GM23338 (cell line): Measurements from ENCODE around the gene EPHB1. TPM values are rescaled to one million over a fixed set of nuclear protein-coding genes. Genes with fewer than 3 reads are reported as not detected.

Experiments used
- ATAC-seq: fragments of 200-7000 bp; cut with Tn5 transposase; 3 replicates; pipeline ENCODE4 v1.9.1; 2020
- DNase-seq: peaks from one replicate; pipeline ENCODE4 v3.0.0-alpha.2; 2015; ENCODE audit warnings: low spot score
- H2AFZ ChIP-seq: fragments of 200-600 bp; sonication (generic); 2 replicates; pipeline ENCODE4 v1.8.0; 2016; ENCODE audit warnings: antibody characterized with exemption, mild to moderate bottlenecking, moderate library complexity
- H3F3A ChIP-seq: fragments of 200-600 bp; sonication (generic); replicated peaks from 2 replicates; pipeline ENCODE4 v1.8.0; 2017; ENCODE audit warnings: antibody characterized with exemption, mixed run types, low read depth
- H3K27ac ChIP-seq: fragments of 200-600 bp; sonication (generic); 2 replicates; pipeline ENCODE4 v1.6.1; 2016; ENCODE audit warnings: low read depth
- H3K27me3 ChIP-seq: fragments of 200-600 bp; sonication (generic); 2 replicates; pipeline ENCODE4 v1.8.0; 2016; ENCODE audit warnings: mild to moderate bottlenecking, mixed run types, moderate library complexity; ENCODE audit not compliant: insufficient read depth
- H3K36me3 ChIP-seq: fragments of 200-600 bp; sonication (generic); 2 replicates; pipeline ENCODE4 v1.8.0; 2016; ENCODE audit warnings: mild to moderate bottlenecking; ENCODE audit not compliant: insufficient read depth
- H3K4me1 ChIP-seq: fragments of 200-600 bp; sonication (generic); 2 replicates; pipeline ENCODE4 v1.8.0; 2016; ENCODE audit warnings: mild to moderate bottlenecking, moderate library complexity; ENCODE audit not compliant: insufficient read depth
- H3K4me2 ChIP-seq: fragments of 200-600 bp; sonication (generic); 2 replicates; pipeline ENCODE4 v1.7.1; 2017; ENCODE audit warnings: mixed run types
- H3K4me3 ChIP-seq: fragments of 200-600 bp; sonication (generic); 2 replicates; pipeline ENCODE4 v1.6.1; 2016; ENCODE audit warnings: mixed run types
- H3K79me2 ChIP-seq: fragments of 200-600 bp; sonication (generic); replicated peaks from 2 replicates; pipeline ENCODE4 v1.8.0; 2017; ENCODE audit warnings: mild to moderate bottlenecking; ENCODE audit not compliant: insufficient read depth
- H3K9me2 ChIP-seq: fragments of 200-600 bp; sonication (generic); 2 replicates; pipeline ENCODE4 v1.8.0; 2017; ENCODE audit not compliant: insufficient read depth
- H4K20me1 ChIP-seq: fragments of 200-600 bp; sonication (generic); replicated peaks from 2 replicates; pipeline ENCODE4 v1.8.0; 2017; ENCODE audit warnings: mild to moderate bottlenecking; ENCODE audit not compliant: insufficient read depth
- H3K27ac Mint-ChIP-seq: 2 replicates; pipeline ENCODE4 v1.8.0; 2020; ENCODE audit warnings: inconsistent platforms, mild to moderate bottlenecking, moderate library complexity, mixed read lengths
- H3K27me3 Mint-ChIP-seq: 3 replicates; pipeline ENCODE4 v1.8.0; 2022; ENCODE audit warnings: low read depth, mild to moderate bottlenecking, moderate library complexity, mixed read lengths, inconsistent platforms; ENCODE audit not compliant: insufficient read depth, poor library complexity
- H3K36me3 Mint-ChIP-seq: 3 replicates; pipeline ENCODE4 v1.8.0; 2021; ENCODE audit warnings: low read depth, mild to moderate bottlenecking, inconsistent platforms, moderate library complexity, mixed read lengths
- H3K4me1 Mint-ChIP-seq: 3 replicates; pipeline ENCODE4 v1.8.0; 2020; ENCODE audit warnings: mild to moderate bottlenecking, inconsistent platforms, mixed read lengths
- H3K4me3 Mint-ChIP-seq: 3 replicates; pipeline ENCODE4 v1.8.0; 2021; ENCODE audit warnings: moderate library complexity, mild to moderate bottlenecking, inconsistent platforms, mixed read lengths
- H3K9me3 Mint-ChIP-seq: 3 replicates; pipeline ENCODE4 v1.8.0; 2020; ENCODE audit warnings: moderate library complexity, mild to moderate bottlenecking, inconsistent platforms, mixed read lengths
- CREB1 ChIP-seq: fragments of 250-450 bp; sonication (Bioruptor Pico); IDR thresholded peaks from 2 replicates; pipeline ENCODE4 v1.5.0; 2020; ENCODE audit warnings: low read depth, mild to moderate bottlenecking, moderate library complexity
- CTCF ChIP-seq, 2 experiments: fragments of 200-600 bp in 1 of 2; sonication (generic) in 1 of 2; conservative IDR thresholded peaks; 2 replicates each; pipeline versions ENCODE4 v1.5.1 to v1.6.1; 2016 to 2017; ENCODE audit warnings: antibody characterized with exemption in 2 of 2, low read depth in 2 of 2, mild to moderate bottlenecking in 2 of 2, moderate library complexity in 1 of 2
- ETS1 ChIP-seq: IDR thresholded peaks from 2 replicates; pipeline ENCODE4 v1.6.1; 2016; ENCODE audit warnings: antibody characterized with exemption
- EZH2 ChIP-seq: fragments of 200-600 bp; sonication (generic); IDR thresholded peaks from one replicate; pipeline ENCODE4 v1.8.0; 2017; ENCODE audit warnings: antibody characterized with exemption, mild to moderate bottlenecking, low read depth; ENCODE audit not compliant: unreplicated experiment
- EZH2phosphoT487 ChIP-seq: fragments of 200-600 bp; sonication (generic); IDR thresholded peaks from one replicate; pipeline ENCODE4 v1.8.1; 2018; ENCODE audit warnings: antibody characterized with exemption; ENCODE audit not compliant: unreplicated experiment
- JUNB ChIP-seq: IDR thresholded peaks from one replicate; pipeline ENCODE4 v1.6.1; 2016; ENCODE audit warnings: antibody characterized with exemption; ENCODE audit not compliant: unreplicated experiment
- NANOG ChIP-seq: IDR thresholded peaks from 2 replicates; pipeline ENCODE4 v1.6.1; 2016; ENCODE audit warnings: antibody characterized with exemption, borderline replicate concordance
- POLR2AphosphoS5 ChIP-seq: IDR thresholded peaks from 2 replicates; pipeline ENCODE4 v1.6.1; 2016; ENCODE audit warnings: antibody characterized with exemption, low read depth
- REST ChIP-seq: IDR thresholded peaks from one replicate; pipeline ENCODE4 v1.6.1; 2018; ENCODE audit warnings: antibody characterized with exemption; ENCODE audit not compliant: unreplicated experiment
- STAT1 ChIP-seq: IDR thresholded peaks from one replicate; pipeline ENCODE4 v1.6.1; 2016; ENCODE audit warnings: antibody characterized with exemption; ENCODE audit not compliant: unreplicated experiment
- ZNF114 ChIP-seq: fragments of 250-450 bp; sonication (Bioruptor Pico); IDR thresholded peaks from 2 replicates; pipeline ENCODE4 v1.5.0; 2020; ENCODE audit warnings: mild to moderate bottlenecking, moderate library complexity
- ZNF331 ChIP-seq: fragments of 250-450 bp; sonication (Bioruptor Pico); IDR thresholded peaks from 2 replicates; pipeline ENCODE4 v1.5.0; 2020; ENCODE audit warnings: low read depth, mild to moderate bottlenecking, moderate library complexity
- ZNF462 ChIP-seq: fragments of 250-450 bp; sonication (Bioruptor Pico); IDR thresholded peaks from 2 replicates; pipeline ENCODE4 v1.5.0; 2020; ENCODE audit warnings: mild to moderate bottlenecking, moderate library complexity
- polyA plus RNA-seq: library from polyadenylated mRNA; unstranded; fragments of >200 nt; fragmentation: Nextera tagmentation; extraction: Ambion mirVana; gene quantifications from 2 replicates; pipeline ENCODE4 v1.2.1, GENCODE V29; 2016
- total RNA-seq: library from RNA; depleted of rRNA; stranded (reverse); fragments of >200 nt; shearing (Covaris generic); gene quantifications from 2 replicates; pipeline ENCODE4 v1.2.3, GENCODE V29; 2014

The EPHB1 gene
- total and polyA plus RNA-seq, 2 experiments from 2014 or later: 2.7 to 5.2 TPM

- Histone ChIP-seq H3K4me2 (no peak overlapping the region), H3K4me1 (no peaks in the 10 kb centered on the region), H2AFZ (no peak overlapping the region), H4K20me1 (no peaks in the 10 kb centered on the region), H3K27me3 (no peaks in the 10 kb centered on the region), H3F3A (no peaks in the 10 kb centered on the region), H3K27ac (no peak overlapping the region), H3K79me2 (no peaks in the 10 kb centered on the region), H3K36me3 (no peaks in the 10 kb centered on the region), H3K4me3 (no peak overlapping the region), H3K9me2 (peaks cover 4% of the 10 kb centered on the region; the same call in 1 of the 2 replicates)
- Mint-ChIP-seq H3K36me3 (no peaks in the 10 kb centered on the region), H3K27me3 (peaks cover 9% of the 10 kb centered on the region), H3K4me1 (no peaks in the 10 kb centered on the region), H3K27ac (no peak overlapping the region), H3K4me3 (no peak overlapping the region), H3K9me3 (no peaks in the 10 kb centered on the region)
- ATAC-seq: no peak
- no peak for TF ChIP-seq ZNF331 (CRISPR knock-in tag)
- no peak for TF ChIP-seq ETS1
- TF ChIP-seq CTCF (conservative IDR thresholded peaks at IDR 0.05; ENCODE audit: low read depth in 2 of 2): no peak
- TF ChIP-seq NANOG: no peak
- TF ChIP-seq EZH2: no peak
- TF ChIP-seq POLR2AphosphoS5: no peak
- no peak for TF ChIP-seq STAT1
- TF ChIP-seq EZH2phosphoT487: no peak
- TF ChIP-seq JUNB: no peak
- TF ChIP-seq ZNF114 (CRISPR knock-in tag): no peak
- TF ChIP-seq ZNF462 (CRISPR knock-in tag): no peak
- no peak for TF ChIP-seq REST
- no peak for TF ChIP-seq CREB1 (CRISPR knock-in tag)
- no peak for DNase-seq
Observed at GRCh38 chr3:134777341-134777740, 17.7 kb upstream of the EPHB1 start.
